BLaER1 (cell line): Measurements from ENCODE around the gene GPR55.

Experiments
- H3K27ac ChIP-seq: shearing (Covaris generic); formaldehyde crosslinking; 2 replicates; pipeline ENCODE4 v1.8.1; 2022
- H3K27me3 ChIP-seq: shearing (Covaris generic); formaldehyde crosslinking; 2 replicates; pipeline ENCODE4 v1.8.1; 2022
- H3K36me3 ChIP-seq: shearing (Covaris generic); formaldehyde crosslinking; 2 replicates; pipeline ENCODE4 v1.8.1; 2022
- H3K4me1 ChIP-seq: shearing (Covaris generic); formaldehyde crosslinking; 2 replicates; pipeline ENCODE4 v1.8.1; 2022
- H3K4me2 ChIP-seq: shearing (Covaris generic); formaldehyde crosslinking; 2 replicates; pipeline ENCODE4 v1.8.1; 2022
- H3K4me3 ChIP-seq: shearing (Covaris generic); formaldehyde crosslinking; 2 replicates; pipeline ENCODE4 v1.8.1; 2022
- H3K9ac ChIP-seq: shearing (Covaris generic); formaldehyde crosslinking; 2 replicates; pipeline ENCODE4 v1.8.1; 2022
- H3K9me3 ChIP-seq: shearing (Covaris generic); formaldehyde crosslinking; 2 replicates; pipeline ENCODE4 v1.8.1; 2022
- H4K20me1 ChIP-seq: shearing (Covaris generic); formaldehyde crosslinking; 2 replicates; pipeline ENCODE4 v1.8.1; 2022
- Cebpa-rat ChIP-seq: shearing (Covaris generic); IDR thresholded peaks from 2 replicates; pipeline ENCODE4 v1.8.1; 2022

Gene GPR55

DNA sequence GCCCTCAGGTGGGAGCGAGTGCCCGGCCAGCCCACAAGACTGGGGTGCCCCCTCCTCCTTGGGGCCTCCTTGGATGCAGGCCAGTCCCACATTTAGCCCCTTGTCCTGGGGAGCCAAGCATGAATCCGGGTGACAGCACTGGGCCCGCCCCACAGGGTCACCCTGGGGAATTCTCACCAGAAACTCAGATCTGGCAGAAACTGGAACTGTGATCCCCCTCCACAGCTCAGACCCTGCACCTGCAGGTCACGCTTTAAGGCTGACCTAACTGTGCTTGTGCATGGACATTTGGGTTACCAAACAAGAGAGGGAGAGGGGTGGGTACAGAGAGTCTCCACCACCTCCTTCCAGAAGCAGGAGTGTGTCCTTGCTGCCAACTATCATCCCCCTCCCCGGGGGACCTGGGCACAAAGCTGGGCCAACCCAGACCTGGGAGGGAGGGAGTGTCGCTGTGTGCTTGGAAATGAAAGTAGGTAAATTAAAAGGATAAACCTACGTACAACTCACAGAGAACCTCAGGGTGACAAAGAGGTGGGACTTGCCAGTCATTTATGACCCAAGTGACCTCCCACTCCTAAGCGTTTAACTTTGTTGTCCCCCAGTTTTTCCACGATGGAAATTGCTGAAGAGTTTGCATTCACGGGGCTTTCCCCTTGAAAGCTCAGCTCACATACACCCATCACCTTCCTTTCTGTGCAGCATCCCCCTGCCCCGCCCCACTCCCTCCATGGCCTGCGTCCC, 51.2 kb downstream of the GPR55 start:
- Histone ChIP-seq H3K4me1 (peaks cover 99% of the 10 kb centered on the region), H3K27me3 (no peaks in the 10 kb centered on the region), H3K4me3 (peak overlapping the region; percentile 43), H3K4me2 (peak overlapping the region; percentile 92), H4K20me1 (peaks cover 72% of the 10 kb centered on the region), H3K9me3 (no peaks in the 10 kb centered on the region), H3K27ac (peak overlapping the region; percentile 87), H3K9ac (peak overlapping the region; percentile 55), H3K36me3 (peaks cover 43% of the 10 kb centered on the region)
- TF ChIP-seq Cebpa-rat: no peak

- Histone ChIP-seq H3K4me3 (peak overlapping the region; percentile 43), H3K9ac (peak overlapping the region; percentile 4; the same call in 1 of the 2 replicates), H3K27me3 (no peaks in the 10 kb centered on the region), H4K20me1 (peaks cover 79% of the 10 kb centered on the region), H3K9me3 (no peaks in the 10 kb centered on the region), H3K4me1 (peaks cover 99% of the 10 kb centered on the region), H3K4me2 (peak overlapping the region; percentile 92), H3K27ac (peak overlapping the region; percentile 87), H3K36me3 (peaks cover 37% of the 10 kb centered on the region)
- no peak for TF ChIP-seq Cebpa-rat
These were observed 51.9 kb downstream of the GPR55 start for GRCh38 chr2:230872968-230873660.

GRCh38 chr2:230872151-230872967, 52.7 kb downstream of the GPR55 start:
- Histone ChIP-seq H3K4me3 (peak overlapping the region; percentile 15; the same call in 1 of the 2 replicates), H3K9ac (peak overlapping the region; percentile 4; the same call in 1 of the 2 replicates), H3K4me2 (peak overlapping the region; percentile 92), H3K9me3 (no peaks in the 10 kb centered on the region), H4K20me1 (peaks cover 84% of the 10 kb centered on the region), H3K4me1 (peaks cover 99% of the 10 kb centered on the region), H3K36me3 (peaks cover 30% of the 10 kb centered on the region), H3K27me3 (no peaks in the 10 kb centered on the region), H3K27ac (peak overlapping the region; percentile 87)
- no peak for TF ChIP-seq Cebpa-rat

GRCh38 chr2:230871361-230872150, 53.5 kb downstream of the GPR55 start:
- Histone ChIP-seq H3K9ac (peak overlapping the region; percentile 76), H3K4me2 (peak overlapping the region; percentile 92)

DNA sequence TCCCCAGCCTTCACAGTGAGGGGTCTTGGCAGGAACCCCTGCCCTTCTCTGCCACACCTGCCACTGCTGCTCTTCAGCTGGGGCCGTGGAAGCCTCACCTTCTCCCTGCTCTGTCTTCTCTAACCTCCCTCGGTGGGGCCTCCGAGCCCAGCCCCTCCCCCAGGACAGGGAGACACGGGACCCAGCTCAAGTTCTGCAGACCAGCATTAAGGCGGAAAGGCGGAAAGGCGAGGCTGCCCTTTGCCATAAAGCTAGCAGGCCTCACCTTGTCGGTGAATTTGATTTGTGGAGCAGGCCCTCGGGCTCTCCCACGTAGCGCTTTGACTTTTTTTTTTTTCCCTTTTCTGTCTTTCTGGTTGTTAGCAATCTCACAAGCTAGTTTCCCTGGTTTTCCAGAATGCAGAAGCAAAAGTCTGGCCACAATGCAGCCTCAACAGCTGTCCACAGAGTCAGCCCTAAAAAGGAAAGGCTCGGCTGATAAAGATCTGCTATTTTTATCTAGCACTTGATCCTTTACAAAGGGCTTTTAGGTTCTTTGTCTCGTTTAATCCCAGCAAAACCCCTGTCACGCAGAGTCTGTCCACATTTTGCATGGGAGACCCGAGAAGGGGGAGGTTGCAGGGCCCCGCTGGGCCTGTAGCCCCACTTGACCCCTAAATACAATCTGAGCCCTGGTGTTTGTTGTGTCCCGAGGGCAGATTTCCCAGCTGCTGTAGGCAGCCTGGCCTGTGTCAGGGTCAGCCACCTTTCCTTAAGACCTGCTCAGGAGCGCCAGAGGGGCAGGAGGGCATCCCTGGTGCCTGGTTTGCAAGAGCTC, 54.3 kb downstream of the GPR55 start:
- H3K4me3 ChIP-seq: peak overlapping the region; percentile 43

More at GRCh38 chr2:230871361-230872150, 53.5 kb downstream of the GPR55 start:
- peak overlapping the region; percentile 43 for H3K4me3 ChIP-seq
- H3K27me3 ChIP-seq: no peaks in the 10 kb centered on the region
- H3K4me1 ChIP-seq: peaks cover 99% of the 10 kb centered on the region
- H3K36me3 ChIP-seq: peaks cover 22% of the 10 kb centered on the region
- no peak for TF ChIP-seq Cebpa-rat
- H3K9me3 ChIP-seq: no peaks in the 10 kb centered on the region
- H4K20me1 ChIP-seq: peaks cover 87% of the 10 kb centered on the region
- H3K27ac ChIP-seq: peak overlapping the region; percentile 87

GRCh38 chr2:230869914-230870543, 55.0 kb downstream of the GPR55 start:
- H3K27me3 ChIP-seq: no peaks in the 10 kb centered on the region
- H3K4me3 ChIP-seq: peak overlapping the region; percentile 43; the same call in 1 of the 2 replicates
- no peak for TF ChIP-seq Cebpa-rat
- peaks cover 7% of the 10 kb centered on the region for H3K36me3 ChIP-seq
- H3K4me2 ChIP-seq: peak overlapping the region; percentile 92
- H3K9me3 ChIP-seq: no peaks in the 10 kb centered on the region
- peaks cover 95% of the 10 kb centered on the region for H3K4me1 ChIP-seq
- H3K9ac ChIP-seq: peak overlapping the region; percentile 76
- peaks cover 90% of the 10 kb centered on the region for H4K20me1 ChIP-seq
- peak overlapping the region; percentile 87 for H3K27ac ChIP-seq

More for the DNA sequence above, 54.3 kb downstream of the GPR55 start:
- Histone ChIP-seq H3K9ac (peak overlapping the region; percentile 76), H4K20me1 (peaks cover 93% of the 10 kb centered on the region), H3K4me2 (peak overlapping the region; percentile 92), H3K4me1 (peaks cover 99% of the 10 kb centered on the region), H3K27me3 (no peaks in the 10 kb centered on the region), H3K27ac (peak overlapping the region; percentile 87), H3K9me3 (no peaks in the 10 kb centered on the region), H3K36me3 (peaks cover 14% of the 10 kb centered on the region)
- no peak for TF ChIP-seq Cebpa-rat

DNA sequence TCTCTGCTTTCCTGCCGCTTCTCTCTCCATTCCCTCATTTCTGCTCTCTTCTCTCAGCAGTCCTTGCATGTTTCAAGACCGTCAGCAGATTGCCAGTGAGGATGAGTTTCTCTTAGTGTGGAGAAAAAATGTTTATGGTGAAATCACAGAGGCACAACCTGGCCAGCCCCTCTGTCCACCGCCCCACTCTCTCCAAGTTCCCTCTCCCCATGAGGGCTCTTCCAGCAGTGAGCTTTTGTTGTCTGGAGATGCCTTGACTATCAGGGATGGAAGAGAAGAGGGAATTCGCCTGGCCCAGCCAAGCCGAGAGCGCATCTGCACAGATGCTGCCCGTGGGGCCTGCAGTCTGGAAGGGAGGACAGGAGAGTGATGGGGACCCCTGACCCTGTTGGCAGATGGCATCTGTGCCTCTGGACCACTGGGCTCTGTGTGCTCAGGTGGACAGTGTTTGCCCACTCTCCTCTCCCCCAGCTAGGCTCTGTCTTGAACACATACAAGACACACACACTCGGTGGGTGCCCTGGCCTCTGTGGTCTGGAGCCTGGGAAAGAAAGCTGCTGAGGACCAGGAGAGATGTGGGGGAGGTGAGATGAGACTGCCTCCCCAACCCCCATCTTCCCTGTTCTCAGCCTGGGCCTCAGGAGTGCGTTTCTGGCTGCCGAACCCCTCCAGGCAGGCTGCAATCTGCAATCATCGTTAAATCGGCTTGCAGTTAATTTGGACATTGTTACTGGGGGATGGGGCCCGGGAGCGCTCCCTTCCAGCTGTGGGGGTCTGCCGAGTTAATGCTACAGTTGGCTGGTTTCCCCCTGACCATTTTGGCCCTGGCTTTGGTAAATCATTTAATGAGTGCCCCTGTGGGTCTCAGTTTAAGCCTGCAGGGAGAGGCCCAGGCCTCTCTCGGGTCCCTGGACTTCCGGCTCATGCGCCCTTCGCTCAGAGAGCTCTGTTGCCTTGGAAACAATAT, 55.8 kb downstream of the GPR55 start:
- H3K4me2 ChIP-seq: peak overlapping the region; percentile 92
- H4K20me1 ChIP-seq: peaks cover 82% of the 10 kb centered on the region
- H3K27me3 ChIP-seq: no peaks in the 10 kb centered on the region
- H3K4me1 ChIP-seq: peaks cover 89% of the 10 kb centered on the region
- TF ChIP-seq Cebpa-rat: no peak
- no peaks in the 10 kb centered on the region for H3K36me3 ChIP-seq
- peak overlapping the region; percentile 87 for H3K27ac ChIP-seq
- peak overlapping the region; percentile 76; the same call in 1 of the 2 replicates for H3K9ac ChIP-seq
- H3K4me3 ChIP-seq: no peak overlapping the region
- no peaks in the 10 kb centered on the region for H3K9me3 ChIP-seq
